ENCODE data around the gene GID4. TPM values are rescaled to one million over a fixed set of nuclear protein-coding genes. Genes with fewer than 3 reads are reported as not detected.

The GID4 gene
- total RNA-seq, 2 donors from 2014 or later: 11.0 to 19.1 TPM

DNA sequence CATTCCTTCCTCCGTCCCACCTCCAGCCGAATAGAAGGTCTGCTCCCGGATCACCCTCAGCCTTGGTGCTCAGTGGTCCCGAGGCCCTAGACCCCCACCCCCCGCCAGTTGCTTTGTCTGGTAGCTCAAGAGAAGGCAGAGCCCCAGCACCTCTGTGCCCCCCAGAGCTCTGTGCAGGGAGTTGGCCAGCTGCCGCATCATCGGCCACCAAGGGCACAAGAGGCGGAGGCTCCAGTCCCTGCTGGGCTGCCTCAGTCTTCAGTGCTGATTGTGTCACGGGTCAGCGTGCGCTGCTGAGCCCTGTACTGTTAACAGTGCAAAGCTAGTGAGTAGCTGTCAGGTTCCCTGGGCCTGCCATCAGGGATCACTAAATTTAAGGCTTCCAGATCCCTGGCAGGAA lies 26.3 kb downstream of the GID4 start:
- Histone ChIP-seq H3K4me1 (replicated peaks) (no peaks in the 10 kb centered on the region), H3K36me3 (no peaks in the 10 kb centered on the region), H3K27ac (no peak overlapping the region), H3K4me3 (no peak overlapping the region), H3K9me3 (no peaks in the 10 kb centered on the region), H3K27me3 (replicated peaks; ENCODE audit: insufficient read depth) (no peaks in the 10 kb centered on the region)
- intact Hi-C loops (cut with DNase I): no loop called here
- WGBS: 89% methylated on average over 11 of the region's 11 CpGs
- TF ChIP-seq, protein P1, sequence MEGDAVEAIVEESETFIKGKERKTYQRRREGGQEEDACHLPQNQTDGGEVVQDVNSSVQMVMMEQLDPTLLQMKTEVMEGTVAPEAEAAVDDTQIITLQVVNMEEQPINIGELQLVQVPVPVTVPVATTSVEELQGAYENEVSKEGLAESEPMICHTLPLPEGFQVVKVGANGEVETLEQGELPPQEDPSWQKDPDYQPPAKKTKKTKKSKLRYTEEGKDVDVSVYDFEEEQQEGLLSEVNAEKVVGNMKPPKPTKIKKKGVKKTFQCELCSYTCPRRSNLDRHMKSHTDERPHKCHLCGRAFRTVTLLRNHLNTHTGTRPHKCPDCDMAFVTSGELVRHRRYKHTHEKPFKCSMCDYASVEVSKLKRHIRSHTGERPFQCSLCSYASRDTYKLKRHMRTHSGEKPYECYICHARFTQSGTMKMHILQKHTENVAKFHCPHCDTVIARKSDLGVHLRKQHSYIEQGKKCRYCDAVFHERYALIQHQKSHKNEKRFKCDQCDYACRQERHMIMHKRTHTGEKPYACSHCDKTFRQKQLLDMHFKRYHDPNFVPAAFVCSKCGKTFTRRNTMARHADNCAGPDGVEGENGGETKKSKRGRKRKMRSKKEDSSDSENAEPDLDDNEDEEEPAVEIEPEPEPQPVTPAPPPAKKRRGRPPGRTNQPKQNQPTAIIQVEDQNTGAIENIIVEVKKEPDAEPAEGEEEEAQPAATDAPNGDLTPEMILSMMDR (IDR thresholded peaks at IDR 0.05): no peak
- TF ChIP-seq POLR2A (IDR thresholded peaks at IDR 0.05): no peak
- TF ChIP-seq POLR2AphosphoS5 (IDR thresholded peaks at IDR 0.05): no peak
- DNase-seq (ENCODE audit: low spot score): no peak

- no peaks in the 10 kb centered on the region for H3K9me3 ChIP-seq
- H3K36me3 ChIP-seq: no peaks in the 10 kb centered on the region
- H3K27ac ChIP-seq: no peak overlapping the region
- TF ChIP-seq, protein P1 (IDR thresholded peaks at IDR 0.05): no peak
- TF ChIP-seq POLR2AphosphoS5 (IDR thresholded peaks at IDR 0.05) (no peak), POLR2A (IDR thresholded peaks at IDR 0.05) (no peak)
- DNase-seq (ENCODE audit: low spot score): no peak
- no peak overlapping the region for H3K4me3 ChIP-seq
- intact Hi-C loops (cut with DNase I): no loop called here
- H3K4me1 ChIP-seq (replicated peaks): no peaks in the 10 kb centered on the region
- 94% methylated on average over 4 of the region's 4 CpGs for WGBS
- no peaks in the 10 kb centered on the region for H3K27me3 ChIP-seq (replicated peaks; ENCODE audit: insufficient read depth)
Observed at GRCh38 chr17:18066866-18067265, 27.7 kb downstream of the GID4 start.

DNA sequence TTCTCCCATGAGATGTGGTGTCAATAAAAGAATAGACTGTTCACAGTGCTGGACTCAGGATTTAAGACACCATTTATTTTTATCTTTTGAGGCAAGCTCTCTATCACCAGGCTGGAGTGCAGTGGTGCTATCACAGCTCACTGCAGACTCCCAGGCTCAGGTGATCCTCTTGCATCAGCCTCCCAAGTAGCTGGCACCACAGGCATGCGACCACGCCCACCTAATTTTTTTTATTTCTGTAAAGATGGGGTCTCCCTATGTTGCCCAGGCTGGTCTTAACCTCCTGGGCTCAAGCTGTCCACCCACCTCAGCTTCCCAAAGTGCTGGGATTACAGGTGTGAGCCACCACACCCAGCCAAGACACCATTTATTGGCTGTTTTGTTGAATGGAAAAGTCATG lies 29.9 kb downstream of the GID4 start:
- DNase-seq (ENCODE audit: low spot score): no peak
- Histone ChIP-seq H3K27me3 (replicated peaks; ENCODE audit: insufficient read depth) (no peaks in the 10 kb centered on the region), H3K4me3 (no peak overlapping the region), H3K27ac (no peak overlapping the region), H3K9me3 (no peaks in the 10 kb centered on the region), H3K4me1 (replicated peaks) (no peaks in the 10 kb centered on the region), H3K36me3 (no peaks in the 10 kb centered on the region)
- WGBS: 98% methylated on average over 2 of the region's 2 CpGs
- intact Hi-C loops (cut with DNase I): no loop called here
- no peak for TF ChIP-seq POLR2AphosphoS5 (IDR thresholded peaks at IDR 0.05)
- TF ChIP-seq POLR2A (IDR thresholded peaks at IDR 0.05): no peak
- TF ChIP-seq, protein P1 (IDR thresholded peaks at IDR 0.05): no peak

DNA sequence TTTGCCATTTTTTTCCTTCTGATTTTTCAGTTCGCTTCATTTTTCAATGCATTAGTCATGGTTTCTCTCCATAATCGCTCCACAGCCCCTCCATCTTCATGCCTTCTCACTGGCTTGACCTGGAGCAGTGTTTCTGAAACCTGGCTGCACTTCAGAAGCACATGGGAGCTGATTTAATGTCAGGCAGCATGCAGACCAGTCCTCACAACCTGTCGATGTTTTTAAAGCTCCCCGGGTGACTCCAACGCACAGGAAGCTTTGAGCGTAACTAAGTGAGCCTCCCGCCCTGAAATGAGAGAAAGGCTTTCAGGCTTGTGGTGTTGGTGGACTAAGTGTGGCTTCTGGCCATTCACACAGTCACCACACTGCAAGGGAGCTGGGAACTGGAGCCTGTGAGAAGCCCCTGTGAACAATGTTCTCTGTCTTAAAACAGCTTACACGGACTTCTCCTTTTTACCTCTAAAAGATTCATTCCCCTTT lies 31.7 kb downstream of the GID4 start:
- intact Hi-C loops (cut with DNase I): no loop called here
- Histone ChIP-seq H3K27ac (no peak overlapping the region), H3K36me3 (no peaks in the 10 kb centered on the region), H3K9me3 (no peaks in the 10 kb centered on the region), H3K4me1 (replicated peaks) (no peaks in the 10 kb centered on the region), H3K4me3 (no peak overlapping the region), H3K27me3 (replicated peaks; ENCODE audit: insufficient read depth) (no peaks in the 10 kb centered on the region)
- TF ChIP-seq POLR2A (IDR thresholded peaks at IDR 0.05) (no peak), POLR2AphosphoS5 (IDR thresholded peaks at IDR 0.05) (no peak)
- TF ChIP-seq, protein P1 (IDR thresholded peaks at IDR 0.05): no peak
- 14% methylated on average over 8 of the region's 8 CpGs for WGBS
- no peak for DNase-seq (ENCODE audit: low spot score)

DNA sequence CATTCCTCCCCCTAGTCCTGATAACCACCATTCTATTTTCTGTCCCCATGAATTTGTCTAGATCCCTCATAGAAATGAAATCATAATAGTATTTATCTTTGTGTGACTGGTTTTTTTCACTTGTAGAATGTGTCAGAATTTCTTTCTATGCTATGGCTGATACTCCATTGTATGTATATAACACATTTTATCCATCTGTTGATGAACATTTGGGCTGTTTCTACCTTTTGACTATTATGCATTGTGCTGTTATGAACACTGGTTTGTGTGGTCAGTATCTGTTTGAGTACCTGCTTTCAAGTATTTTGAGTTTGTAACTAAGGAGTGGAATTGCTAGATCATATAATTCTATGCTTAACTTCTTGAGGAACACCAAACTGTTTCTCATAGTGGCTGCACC lies 32.5 kb downstream of the GID4 start:
- DNase-seq (ENCODE audit: low spot score): no peak
- no peak overlapping the region for H3K27ac ChIP-seq
- H3K27me3 ChIP-seq (replicated peaks; ENCODE audit: insufficient read depth): no peaks in the 10 kb centered on the region
- no peak overlapping the region for H3K4me3 ChIP-seq
- TF ChIP-seq, protein P1 (IDR thresholded peaks at IDR 0.05): no peak
- no peak for TF ChIP-seq POLR2A (IDR thresholded peaks at IDR 0.05)
- H3K4me1 ChIP-seq (replicated peaks): no peaks in the 10 kb centered on the region
- H3K9me3 ChIP-seq: no peaks in the 10 kb centered on the region
- intact Hi-C loops (cut with DNase I): no loop called here
- no peaks in the 10 kb centered on the region for H3K36me3 ChIP-seq
